CD4-positive, alpha-beta T cell treated with Interleukin-10 for 1 hour (primary cell): ENCODE results near the gene CACNG6.
A peak's percentile ranks its signal among the peaks of the same experiment; 100 is the strongest.

Experiments used
- DNase-seq: peaks from one replicate; pipeline ENCODE4 v3.0.0-alpha.2; 2020

Gene CACNG6

DNA sequence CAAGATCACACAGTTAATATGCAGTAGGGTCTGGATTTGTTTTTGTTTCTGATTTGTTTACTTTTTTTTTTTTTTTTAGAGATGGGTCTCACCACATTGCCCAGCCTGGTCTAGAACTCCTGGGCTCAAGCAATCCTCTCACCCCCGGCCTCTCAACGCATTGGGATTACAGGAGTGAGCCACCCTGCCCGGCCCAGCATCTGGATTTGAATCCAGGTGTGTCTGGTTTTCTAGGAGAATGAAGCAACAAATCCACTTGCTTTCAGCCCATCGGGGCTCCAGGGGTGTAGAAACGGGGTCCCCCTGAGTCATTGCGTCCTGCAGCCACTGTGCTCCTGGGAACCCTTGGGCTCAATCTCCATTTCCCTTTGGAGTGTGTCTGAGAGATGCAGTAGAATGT is 22.1 kb upstream of the CACNG6 start:
- DNase-seq = no peak

DNA sequence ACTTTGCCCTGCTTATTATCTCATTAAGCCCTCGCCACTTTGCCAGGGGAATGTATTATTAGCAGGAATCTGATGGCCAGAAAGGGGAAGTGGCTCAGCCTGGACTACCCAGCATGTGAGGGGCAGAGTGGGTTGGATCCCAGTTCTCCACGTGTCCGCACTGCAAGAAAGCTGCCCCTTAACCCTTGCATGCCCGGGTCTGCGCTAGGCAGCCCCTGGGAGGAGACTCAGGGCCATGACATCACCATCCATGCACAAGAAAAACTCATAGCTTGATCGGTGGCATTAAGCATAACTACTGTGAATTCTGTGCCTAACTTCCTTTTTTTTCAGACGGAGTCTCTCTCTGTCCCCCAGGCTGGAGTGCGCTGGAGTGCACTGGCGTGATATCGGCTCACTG is 19.8 kb upstream of the CACNG6 start:
- DNase-seq = no peak

DNA sequence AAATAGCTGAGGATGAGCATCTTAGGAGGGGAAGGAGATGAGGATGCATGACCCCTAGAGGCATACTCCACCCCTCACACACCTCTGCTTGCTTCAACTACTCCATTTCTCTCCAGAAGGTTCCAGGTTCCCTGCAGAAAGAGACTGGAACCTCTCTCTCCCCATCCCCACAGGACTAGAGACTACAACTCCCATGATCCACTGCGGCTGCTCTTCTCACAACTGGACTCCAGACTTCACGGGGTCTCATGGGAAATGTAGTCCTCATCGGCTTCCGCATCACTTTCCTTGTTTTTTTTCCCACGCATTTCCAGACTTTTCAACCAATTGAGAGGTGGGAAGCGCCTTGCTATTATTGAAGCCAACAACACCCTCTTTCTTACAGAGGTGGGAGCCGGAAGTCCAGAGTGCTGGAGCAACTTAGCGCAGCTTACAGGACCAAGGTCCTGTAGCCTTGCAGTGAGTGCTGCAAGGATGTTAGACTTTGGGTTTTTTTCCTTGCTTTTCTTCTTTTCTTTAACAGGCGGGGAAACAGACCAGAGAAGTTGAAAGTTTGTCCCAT is 13.9 kb upstream of the CACNG6 start:
- peak; percentile 73 for DNase-seq

DNA sequence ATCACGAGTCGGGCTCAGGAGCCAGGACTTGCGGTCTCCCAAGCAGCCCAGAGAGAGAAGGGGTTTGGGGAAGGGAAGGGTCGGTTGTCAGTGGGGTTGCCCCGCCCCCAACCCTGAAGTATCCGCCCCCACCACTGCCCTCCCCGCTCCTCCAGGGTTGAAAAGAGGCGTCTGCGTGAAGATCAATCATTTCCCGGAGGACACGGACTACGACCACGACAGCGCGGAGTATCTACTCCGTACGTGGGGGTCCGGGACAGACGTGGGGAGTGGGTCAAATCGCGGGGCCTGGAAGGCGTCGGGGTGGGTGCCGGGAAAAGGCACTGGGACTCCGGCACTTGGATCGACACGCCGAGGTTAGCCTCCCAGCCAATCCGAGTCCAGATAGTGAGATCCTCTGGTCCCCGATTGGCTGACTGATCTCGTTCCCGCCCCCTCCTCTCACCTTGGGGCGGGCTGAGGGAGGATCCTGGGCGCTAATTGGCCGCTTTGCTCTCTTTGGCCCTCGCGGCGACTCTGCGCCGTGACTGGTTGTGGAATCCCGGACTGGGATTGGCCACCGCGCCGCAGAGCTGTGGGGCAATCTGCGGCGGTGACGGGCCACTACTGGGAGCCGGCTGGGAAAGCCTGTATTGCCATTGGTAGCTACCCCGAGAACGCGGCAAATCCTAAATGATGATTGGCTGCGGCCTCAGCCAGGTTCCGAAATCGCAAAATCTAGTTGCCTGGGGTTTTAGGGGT is 13.3 kb upstream of the CACNG6 start:
- DNase-seq = peak; percentile 51

DNA sequence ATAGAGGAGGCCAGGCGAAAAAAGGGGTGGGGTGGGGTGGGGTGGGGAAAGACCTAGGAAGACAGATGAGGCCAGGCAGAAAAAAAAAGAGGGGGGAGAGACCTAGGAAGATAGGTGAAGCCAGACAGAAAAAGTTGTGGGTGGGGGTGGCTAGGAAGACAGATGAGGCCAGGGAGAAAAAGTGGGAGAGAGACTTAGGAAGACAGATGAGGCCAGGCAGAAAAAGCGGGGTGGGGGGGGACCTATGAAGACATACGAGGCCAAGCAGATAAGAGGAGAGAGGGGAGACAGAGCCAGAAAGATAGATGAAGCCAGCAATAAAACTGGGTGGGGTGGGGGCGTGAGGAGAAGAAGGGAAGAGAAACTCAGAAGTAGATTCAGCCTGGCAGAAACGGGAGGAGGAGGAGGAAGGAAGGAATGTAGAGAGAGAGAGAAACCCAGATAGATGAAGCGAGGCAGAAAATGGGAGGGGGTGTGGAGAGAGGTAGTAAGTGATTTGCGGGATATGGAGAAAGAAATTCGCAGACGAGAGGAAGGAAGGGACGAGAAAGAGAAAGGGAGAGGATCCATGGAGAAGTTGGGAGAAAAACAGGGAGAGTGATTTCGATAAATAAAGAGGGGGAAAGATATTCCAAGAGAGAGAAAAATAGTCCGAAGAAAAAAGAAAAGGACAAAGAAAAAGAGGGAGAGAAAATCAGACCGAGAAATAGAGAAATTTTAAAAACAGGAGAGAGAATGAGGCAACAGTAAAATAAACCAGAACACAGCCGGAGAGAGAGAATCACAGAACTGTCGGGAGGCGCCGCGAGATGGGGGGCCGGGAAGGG is 12.2 kb upstream of the CACNG6 start:
- no peak for DNase-seq

DNA sequence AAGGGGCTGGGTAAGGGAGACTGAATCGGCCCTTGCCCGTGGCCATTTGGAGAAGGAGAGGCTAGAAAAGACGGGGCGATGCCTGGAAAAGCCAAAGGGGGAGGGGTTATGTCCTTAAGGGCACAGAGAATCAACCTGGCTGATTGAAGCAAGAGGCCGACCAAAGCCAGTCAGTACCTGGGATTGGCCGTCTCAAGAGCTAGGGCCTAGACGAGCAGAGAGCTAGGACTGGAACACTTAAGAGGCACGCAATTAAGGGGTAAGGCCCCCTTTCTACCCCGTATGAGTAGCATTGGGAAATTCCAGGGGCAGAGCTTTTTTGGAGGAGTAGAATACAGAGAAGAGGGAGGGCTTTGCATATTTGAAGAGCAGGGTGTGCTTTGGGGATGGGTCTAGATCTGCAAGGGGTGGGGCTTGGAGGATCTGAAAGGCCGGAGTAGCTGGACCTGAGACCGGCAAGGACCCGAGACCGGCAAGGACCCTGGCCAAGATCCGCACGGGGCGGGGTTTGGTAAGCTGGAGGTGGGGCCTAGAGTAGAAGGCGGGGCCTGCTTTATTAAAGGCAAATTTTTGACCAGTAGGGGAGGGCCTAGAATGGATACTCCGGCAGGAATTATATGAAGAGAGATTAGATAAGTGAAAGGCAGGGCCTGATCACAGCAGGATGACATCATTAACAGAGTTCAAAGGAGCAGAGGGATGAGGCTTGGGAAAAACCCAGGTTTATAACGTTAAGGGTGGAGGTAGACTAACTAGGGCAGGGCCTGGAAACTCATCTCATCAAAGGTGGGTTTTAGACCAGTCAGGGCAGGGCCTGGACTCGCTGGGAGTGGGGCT is 10.7 kb upstream of the CACNG6 start:
- no peak for DNase-seq

DNA sequence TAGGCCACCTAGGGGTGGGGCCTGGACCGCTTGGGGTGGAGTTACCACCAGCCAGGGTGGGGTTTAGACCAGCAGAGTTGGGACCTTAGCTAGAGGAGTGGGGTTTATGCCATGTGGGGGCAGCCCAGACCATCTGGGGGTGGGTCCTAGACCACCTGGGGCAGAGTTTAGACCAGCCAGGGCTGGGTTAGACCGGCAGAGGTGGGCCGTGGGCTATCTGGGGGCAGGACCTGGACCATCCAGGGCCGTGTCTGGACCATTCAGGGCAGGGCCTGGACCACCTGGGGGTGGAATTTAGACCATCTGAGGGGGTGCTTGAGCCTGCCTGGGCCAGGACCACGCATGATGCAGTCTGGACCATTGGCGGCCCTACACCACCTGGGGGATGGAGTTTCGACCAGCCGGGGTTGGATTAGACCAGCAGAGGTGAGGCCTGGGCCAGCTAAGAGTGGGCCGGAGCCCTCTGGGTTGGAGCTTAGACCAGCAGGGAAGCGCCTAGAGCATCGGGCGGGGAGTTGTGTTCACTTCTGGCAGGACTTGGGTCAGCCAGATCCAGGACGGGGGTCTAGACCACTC is 10.0 kb upstream of the CACNG6 start:
- DNase-seq = no peak

DNA sequence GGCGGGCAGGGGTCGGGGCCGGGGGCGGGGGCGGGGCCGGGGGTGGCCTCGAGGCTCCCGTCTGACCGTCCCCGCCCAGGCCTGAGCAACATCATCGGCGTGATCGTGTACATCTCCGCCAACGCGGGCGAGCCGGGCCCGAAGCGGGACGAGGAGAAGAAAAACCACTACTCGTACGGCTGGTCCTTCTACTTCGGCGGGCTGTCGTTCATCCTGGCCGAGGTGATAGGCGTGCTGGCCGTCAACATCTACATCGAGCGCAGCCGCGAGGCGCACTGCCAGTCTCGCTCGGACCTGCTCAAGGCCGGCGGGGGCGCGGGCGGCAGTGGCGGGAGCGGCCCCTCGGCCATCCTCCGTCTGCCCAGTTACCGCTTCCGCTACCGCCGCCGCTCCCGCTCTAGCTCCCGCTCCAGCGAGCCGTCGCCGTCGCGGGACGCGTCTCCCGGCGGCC is 9.4 kb upstream of the CACNG6 start:
- no peak for DNase-seq

DNA sequence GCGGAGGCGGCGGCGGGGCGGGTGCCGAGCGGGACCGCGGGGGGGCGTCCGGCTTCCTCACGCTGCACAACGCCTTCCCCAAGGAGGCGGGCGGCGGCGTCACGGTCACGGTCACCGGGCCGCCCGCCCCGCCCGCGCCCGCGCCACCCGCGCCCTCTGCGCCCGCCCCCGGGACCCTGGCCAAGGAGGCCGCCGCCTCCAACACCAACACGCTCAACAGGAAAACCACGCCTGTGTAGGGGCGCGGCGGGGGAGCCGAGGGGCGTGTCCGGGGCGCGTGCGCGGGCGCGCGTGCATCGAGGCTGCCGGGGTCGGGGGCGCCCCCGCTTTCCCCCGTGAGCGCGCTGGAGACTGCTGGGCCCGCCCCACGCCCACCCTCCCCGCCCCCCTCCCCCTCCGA is 8.8 kb upstream of the CACNG6 start:
- DNase-seq = peak; percentile 16

DNA sequence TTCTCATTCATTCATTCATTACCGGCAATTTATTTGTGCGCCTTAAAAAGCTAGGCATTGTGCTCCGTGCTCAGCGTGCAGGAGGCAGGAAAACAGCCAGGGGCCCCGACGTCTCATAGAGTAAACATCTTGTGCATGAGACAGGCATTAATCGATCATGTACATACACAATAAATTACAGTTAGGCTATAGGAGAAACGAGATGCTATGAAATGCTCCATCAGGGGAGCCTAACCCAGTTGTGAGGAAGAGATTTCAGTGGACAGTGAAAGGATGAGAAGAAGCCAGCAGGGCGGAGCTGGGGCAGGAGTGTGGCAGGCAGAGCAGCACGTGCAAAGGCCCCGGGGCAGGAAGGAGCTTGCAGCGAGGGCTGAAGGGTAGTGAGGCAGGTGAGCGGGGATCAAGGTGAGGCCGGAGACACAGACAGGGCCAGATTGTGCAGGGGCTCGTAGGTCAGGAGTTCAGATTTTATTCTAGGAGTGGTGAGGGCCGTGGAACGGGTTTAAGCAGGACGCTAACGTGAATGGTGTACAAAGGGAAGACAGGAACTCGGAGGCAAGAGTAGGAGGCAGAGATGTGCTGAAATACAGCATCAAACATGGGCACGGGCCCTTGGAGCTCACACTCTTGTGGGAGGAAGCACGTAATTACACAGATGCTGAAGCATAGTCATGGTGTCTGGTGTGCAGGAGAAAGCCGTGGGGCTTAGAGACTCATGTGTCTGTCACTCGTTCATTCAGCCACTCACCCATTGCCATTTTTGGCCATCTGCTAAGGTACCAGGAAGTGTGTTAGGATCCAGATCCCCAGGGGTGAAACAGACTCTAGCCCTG is 7.8 kb upstream of the CACNG6 start:
- DNase-seq = no peak

DNA sequence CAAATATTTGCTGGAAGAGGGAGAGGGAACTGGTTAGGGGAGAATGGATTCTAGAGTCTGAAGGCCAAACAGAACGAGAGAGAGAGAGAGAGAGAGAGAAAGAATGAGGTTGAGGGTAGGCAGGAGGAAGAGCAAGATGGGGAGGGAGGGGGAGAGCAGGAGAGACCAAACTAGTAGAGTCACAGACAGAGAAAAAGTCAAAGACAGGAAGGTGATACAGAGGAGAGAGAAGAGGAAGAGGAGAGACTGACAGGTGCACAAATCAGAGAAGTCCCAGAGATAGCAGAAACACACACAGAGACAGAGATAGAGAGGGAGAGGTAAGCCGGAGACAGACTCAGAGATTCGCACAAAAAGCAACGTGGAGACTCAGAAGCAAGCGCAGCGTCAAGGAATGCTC is 5.6 kb upstream of the CACNG6 start:
- DNase-seq = no peak

DNA sequence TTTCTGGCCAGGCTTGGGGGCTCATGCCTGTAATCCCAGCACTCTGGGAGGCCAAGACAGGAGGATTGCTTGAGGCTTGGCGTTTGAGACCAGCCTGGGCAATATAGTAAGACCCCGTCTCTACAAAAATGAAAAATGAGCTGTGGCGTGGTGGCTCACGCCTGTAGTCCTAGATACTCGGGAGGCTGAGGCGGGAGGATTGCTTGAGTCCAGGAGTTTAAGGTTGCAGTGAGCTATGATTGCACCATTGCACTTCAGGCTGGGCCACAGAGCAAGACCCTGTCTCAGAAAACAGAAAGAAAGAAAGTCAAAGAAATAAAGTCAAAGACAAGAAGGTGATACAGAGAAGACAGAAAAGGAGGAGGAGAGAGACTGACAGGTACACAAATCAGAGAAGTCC is 2.5 kb upstream of the CACNG6 start:
- no peak for DNase-seq

DNA sequence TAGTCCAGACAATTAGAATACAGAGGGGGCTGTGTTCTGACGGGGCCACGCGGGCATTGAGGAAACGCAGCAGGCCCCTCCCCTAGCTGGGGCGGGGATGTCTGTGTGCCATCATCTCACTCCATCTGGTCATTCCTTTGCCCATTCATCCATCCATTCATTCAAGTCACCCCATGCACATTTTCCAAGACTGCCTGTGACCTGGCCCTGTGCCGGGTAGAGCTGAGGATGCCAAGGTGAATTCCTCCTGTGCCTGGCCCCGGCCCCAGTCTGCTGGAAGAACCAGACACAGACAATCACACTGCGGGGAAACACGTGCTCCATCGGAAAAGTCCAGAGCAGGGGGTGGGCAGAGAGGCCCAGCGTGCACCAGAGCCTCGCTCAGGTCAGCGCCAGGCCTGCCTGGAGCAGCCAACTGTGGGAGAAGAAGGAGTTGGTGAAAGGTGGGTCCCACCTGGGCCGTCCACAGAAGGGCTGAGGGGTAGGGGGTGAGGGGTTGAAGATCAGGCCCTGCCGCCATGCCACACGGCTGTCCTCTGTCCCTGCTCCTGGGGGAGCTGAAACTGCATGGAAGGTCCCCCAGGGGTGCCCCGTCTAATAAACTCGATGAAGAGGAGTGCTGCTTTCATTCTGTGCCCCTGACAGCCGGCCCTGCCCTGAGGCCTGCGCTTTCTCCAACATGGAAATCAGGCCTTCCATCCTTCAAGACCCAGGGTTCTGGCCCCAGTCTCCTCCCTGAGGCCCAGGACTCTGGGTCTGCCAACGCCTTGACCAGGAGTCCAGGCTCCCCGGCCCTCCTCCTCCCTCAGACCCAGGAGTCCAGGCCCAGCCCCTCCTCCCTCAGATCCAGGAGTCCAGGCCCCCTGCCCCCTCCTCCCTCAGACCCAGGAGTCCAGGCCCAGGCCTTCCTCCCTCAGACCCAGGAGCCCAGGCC is 1.6 kb upstream of the CACNG6 start:
- no peak for DNase-seq

DNA sequence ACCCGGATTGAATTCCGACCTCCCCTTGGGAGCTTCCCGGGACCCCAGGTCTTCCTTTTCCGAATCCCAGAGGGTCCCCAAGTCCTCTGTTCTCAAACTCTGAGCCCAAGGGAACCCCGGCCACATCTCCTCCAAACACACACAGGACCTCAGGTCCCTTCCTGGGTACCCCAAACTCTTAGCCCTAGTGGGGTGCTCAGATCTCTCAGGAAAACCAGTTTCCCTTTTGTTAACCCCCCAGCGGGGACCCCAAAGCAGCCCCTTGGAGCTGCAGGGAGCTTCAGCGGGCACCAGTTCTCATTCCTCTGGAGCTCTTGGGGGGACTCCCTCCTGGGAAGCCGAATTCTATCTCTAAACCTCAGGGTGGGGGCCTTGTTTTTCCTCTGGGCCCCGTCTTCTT is 774 bp downstream of the CACNG6 start:
- no peak for DNase-seq

DNA sequence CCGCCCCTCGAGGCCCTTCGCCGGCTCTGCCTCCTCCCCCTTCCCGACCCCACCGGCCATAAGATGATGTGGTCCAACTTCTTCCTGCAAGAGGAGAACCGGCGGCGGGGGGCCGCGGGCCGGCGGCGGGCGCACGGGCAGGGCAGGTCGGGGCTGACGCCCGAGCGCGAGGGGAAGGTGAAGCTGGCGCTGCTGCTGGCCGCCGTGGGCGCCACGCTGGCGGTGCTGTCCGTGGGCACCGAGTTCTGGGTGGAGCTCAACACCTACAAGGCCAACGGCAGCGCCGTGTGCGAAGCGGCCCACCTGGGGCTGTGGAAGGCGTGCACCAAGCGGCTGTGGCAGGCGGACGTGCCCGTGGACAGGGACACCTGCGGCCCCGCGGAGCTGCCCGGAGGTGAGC is 1.4 kb downstream of the CACNG6 start:
- DNase-seq = no peak

DNA sequence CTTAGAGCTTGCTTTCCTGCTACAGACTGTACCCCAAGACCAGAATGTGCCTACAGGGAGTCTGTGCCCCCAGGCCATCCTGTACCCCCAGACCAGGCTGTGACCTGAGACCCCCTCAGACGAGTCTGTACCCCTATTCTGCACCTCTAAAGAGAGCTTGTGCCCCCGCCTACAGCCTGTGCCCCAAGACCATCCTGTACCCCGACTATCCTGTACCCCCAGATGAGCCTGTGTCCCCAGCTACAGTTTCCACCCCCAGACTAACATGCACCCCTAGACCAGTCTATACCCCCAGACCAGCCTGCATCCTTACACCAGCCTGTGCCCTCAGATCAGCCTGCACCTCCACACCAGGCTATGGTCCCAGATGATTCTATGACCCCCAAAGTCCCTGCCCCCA is 2.0 kb downstream of the CACNG6 start:
- DNase-seq = no peak

DNA sequence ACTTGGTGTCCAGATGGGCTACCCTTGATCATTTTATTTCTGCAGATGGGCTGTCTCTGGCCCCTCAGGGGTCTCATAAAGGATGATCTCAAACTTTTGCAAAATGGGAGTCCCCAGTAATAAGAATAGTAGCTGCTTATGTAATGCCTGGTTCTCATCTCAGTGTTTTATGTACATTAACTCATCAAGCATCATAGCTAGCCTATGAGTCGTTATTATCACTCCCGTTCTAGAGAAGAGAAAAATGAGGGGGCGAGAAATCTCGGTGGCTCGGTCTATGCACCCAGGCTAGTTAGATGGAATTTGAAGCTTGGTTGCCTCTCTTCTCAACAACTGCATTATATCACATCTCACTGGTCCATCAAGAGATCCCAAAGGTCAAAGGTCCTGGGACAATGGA is 3.4 kb downstream of the CACNG6 start:
- DNase-seq = no peak

DNA sequence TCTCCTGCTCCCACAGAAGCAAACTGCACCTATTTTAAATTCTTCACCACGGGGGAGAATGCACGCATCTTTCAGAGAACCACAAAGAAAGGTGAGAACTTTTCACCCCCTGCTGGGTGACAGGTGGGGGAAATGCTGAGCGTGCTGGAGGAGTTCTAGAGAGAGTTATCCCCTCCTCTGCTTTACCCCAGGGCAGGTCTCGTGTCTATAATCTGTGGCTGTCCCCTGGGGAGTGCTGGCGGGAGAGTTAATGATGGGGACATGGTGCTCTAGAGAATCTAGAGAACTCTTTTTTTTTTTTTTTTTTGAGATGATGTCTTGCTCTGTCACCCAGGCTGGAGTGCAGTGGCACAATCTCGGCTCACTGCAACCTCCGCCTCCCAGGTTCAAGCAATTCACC is 6.8 kb downstream of the CACNG6 start:
- no peak for DNase-seq

DNA sequence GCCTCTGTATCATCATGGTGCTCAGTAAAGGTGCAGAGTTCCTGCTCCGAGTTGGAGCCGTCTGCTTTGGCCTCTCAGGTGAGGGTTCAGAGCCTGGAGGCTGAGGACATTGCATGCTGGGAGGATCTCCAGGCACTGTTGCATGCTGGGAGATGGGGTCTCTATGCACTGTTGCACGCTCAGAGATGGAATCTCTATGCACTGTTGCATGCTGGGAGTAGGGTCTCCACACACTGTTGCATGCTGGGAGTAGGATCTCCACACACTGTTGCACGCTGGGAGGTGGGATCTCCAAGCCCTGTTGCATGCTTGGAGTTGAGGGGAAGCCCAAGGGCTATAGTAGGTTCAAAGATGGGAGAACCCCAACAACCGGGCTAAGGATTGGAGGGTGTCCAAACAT is 8.3 kb downstream of the CACNG6 start:
- DNase-seq = no peak

DNA sequence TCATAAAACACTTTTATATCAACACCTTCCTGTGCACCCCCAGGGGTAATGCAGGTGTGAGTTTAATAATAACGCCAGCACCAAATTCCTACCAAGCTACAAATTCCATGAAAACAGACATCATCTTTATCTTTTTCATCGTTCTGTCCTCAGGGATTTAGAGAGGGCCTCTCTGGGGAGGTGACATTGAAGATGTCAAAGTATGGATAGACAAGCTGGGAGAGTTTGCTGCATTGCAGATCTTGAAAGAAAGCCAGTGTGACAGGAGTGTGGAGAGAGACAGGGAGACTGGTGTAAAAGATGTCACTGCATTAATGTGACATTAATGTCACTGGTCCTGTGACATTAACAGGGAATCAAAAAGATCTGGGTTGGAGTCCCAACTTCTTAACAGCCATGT is 10.1 kb downstream of the CACNG6 start:
- DNase-seq = no peak
